PC-9 (cell line): ENCODE measurements around the gene RIBC1.

Experiments
- CTCF ChIP-seq: fragments of 200-600 bp; sonication (generic); conservative IDR thresholded peaks from 2 replicates; pipeline ENCODE4 v1.6.1; 2017; ENCODE audit warnings: mixed run types, antibody characterized with exemption, mild to moderate bottlenecking, moderate library complexity
- EZH2 ChIP-seq: fragments of 200-600 bp; sonication (generic); IDR thresholded peaks from 2 replicates; pipeline ENCODE4 v1.8.0; 2017; ENCODE audit warnings: antibody characterized with exemption, low read depth

- no peak for TF ChIP-seq CTCF
- TF ChIP-seq EZH2: no peak
These were observed 18.2 kb downstream of the RIBC1 start for GRCh38 chrX:53440621-53441517.
